GM12864 (cell line): Measurements from ENCODE around the gene PARP4.
A peak's percentile ranks its signal among the peaks of the same experiment; 100 is the strongest.
"Not testable (repeated sequence)": the region's sequence is repeated elsewhere in the genome, so short reads cannot be mapped to it uniquely, and the experiment has no call there.

Source experiments
- DNase-seq: peaks from one replicate; pipeline ENCODE4 v3.0.0-alpha.2; 2011; ENCODE audit warnings: low read depth
- H3K4me3 ChIP-seq: 2 replicates; pipeline ENCODE4 v1.5.1; 2011; ENCODE audit warnings: mild to moderate bottlenecking, low read depth, low read length, control low read depth
- TF ChIP-seq, protein P1 (sequence below): IDR thresholded peaks from 2 replicates; pipeline ENCODE4 v1.5.1; 2011; ENCODE audit warnings: low read depth, mild to moderate bottlenecking, moderate library complexity, low read length, control low read depth, inconsistent platforms; ENCODE audit errors: missing control alignments

Gene PARP4

DNA sequence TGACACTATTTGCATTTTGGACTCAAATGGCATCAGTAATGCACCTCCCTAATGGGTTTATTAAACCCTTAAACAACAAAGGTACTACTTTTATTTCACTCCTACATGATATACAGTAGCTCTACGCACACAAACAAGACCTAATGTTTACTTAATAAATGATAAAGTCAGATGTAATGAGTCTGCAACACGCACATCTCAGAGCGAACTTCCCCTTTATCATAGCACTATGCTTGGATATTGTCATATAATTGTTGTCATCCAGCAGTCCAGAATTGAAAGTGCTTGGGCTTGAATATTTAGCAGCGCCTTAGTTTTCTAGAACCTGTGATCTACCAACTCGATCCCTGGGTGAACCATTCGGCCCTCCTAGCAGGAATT, 772 bp downstream of the PARP4 start:
- TF ChIP-seq, protein P1, sequence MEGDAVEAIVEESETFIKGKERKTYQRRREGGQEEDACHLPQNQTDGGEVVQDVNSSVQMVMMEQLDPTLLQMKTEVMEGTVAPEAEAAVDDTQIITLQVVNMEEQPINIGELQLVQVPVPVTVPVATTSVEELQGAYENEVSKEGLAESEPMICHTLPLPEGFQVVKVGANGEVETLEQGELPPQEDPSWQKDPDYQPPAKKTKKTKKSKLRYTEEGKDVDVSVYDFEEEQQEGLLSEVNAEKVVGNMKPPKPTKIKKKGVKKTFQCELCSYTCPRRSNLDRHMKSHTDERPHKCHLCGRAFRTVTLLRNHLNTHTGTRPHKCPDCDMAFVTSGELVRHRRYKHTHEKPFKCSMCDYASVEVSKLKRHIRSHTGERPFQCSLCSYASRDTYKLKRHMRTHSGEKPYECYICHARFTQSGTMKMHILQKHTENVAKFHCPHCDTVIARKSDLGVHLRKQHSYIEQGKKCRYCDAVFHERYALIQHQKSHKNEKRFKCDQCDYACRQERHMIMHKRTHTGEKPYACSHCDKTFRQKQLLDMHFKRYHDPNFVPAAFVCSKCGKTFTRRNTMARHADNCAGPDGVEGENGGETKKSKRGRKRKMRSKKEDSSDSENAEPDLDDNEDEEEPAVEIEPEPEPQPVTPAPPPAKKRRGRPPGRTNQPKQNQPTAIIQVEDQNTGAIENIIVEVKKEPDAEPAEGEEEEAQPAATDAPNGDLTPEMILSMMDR = no peak
- peak overlapping the region; percentile 98 for H3K4me3 ChIP-seq
- no peak for DNase-seq

DNA sequence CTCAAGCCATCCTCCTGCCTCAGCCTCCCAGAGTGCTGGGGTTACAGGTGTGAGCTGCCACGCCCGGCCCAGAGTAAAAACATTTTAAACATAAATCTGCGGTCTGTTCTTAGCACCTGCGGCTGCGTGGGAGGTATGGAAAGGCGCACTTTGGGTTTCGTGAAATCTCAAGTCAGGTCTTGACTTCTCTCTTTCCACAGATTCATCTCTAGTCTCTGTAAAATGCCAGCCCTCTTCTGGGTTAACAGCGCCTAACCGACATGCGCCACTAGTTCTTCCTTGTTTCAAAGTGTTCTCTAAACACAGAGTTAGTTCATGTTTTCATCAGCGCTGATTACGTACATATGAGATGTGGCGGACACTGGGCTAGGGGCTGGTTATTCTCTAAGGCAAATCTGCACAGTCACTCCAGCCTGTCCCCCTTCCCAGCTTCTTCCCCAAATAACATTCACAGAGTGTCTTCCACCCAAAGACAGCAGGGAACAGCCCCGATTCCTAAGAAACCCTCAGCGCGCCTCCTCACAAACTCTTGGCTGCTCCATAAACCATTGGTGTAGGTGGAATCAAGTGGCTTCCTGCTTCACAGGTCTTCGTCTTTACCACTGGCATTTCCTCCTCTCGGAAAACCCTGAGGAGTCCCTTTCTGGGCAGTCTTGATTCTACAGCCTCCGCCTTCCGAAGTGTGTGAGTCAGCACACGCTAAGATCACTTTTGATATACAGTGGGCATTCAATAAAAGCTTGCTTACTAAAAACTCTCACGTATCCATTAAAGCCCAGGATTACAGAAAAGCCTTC, 1.4 kb downstream of the PARP4 start:
- DNase-seq = peak; percentile 80
- peak overlapping the region; percentile 98 for H3K4me3 ChIP-seq
- TF ChIP-seq, protein P1 = no peak

DNA sequence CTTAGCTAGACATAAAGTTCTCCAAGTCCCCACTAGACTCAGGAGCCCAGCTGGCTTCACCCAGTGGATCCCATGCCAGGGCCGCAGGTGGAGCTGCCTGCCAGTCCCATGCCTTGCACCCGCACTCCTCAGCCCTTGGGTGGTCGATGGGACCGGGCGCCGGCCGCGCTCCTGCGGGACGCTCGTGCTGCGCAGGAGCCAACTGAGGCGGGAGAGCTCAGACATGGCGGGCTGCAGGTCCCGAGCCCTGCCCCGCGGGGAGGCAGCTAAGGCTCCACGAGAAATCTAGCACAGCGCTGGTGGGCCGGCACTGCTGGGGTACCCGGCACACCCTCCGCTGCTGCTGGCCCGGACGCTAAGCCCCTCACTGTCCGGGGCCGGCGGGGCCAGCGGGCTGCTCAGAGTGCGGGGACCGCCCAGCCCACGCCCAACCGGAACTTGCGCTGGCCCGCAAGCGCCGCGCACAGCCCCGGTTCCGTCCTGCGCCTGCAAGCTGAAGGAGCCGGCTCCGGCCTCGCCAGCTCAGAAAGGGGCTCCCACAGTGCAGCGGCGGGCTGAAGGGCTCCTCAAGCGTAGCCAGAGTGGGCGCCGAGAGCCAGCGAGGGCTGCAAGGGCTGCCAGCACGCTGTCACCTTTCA, 5.8 kb downstream of the PARP4 start:
- no peak for DNase-seq
- no peak overlapping the region for H3K4me3 ChIP-seq
- TF ChIP-seq, protein P1 = no peak

DNA sequence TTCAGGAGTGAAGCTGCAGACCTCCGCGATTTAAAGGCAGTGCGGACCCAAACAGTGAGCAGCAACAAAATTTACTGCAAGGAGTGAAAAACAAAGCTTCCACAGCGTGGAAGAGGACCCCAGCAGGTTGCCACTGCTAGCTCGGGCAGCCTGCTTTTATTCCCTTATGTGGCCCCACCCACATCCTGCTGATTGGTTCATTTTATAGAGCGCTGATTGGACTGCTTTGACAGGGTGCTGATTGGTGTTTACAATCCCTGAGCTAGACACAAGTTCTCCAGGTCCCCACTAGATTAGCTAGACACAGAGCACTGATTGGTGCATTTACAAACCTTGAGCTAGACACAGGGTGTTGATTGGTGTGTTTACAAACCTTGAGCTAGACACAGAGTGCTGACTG, 6.3 kb downstream of the PARP4 start:
- H3K4me3 ChIP-seq, DNase-seq: not testable (repeated sequence)

DNA sequence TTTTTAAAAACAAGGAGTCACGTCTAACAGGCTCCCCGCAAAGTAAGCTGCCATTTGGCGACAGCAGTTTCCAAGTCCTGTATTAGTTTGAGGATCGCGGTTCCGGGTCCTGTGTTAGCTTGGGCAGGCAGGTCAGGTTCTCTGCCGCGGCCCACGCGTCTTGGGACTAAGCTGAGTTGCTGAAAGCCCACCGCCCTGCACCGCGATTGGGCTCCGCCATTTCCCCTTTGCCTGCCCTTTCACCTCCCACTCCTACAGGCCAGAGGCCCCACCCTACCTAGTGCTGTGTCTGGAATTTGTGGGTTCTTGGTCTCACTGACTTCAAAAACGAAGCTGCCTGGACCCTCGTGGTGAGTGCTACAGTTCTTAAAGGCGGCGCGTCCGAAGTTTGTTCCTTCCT, 6.8 kb downstream of the PARP4 start:
- no peak overlapping the region for H3K4me3 ChIP-seq
- TF ChIP-seq, protein P1 = no peak
- no peak for DNase-seq

DNA sequence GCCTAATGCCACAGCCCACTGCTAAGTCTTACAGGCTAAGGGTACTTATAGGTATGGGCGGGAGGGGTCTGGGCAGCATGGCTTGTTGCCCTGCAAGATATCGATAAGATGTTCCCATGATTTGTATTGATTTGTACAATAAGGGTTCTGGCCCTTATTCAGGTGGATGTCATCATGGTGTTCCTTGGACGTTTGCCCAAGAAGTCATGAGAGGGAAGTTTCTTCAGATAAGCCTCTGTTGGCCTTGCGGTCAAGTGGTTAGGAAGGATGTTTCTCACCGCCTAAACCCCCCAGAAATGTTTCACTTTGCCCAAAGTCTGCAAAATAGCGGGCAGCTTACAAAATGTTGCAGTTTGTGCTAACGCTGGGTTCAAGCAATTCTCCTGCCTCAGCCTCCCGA, 7.3 kb downstream of the PARP4 start:
- TF ChIP-seq, protein P1 = no peak
- no peak for DNase-seq

DNA sequence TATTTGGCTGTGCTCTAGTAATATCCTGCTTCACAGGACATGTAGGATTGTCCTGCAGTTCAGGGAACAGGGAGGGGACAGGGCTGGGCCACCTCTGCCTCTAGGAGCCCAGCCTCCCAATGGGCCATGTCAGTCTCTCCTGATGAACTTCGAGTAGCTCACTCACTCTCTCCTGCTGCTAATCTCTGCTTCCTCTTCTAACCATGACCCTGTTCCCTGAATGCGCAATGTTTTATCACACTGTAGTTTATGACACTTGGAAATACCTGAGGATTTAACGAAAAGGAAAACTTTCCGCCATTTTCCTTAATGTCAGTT, 9.2 kb downstream of the PARP4 start:
- TF ChIP-seq, protein P1 = no peak
- H3K4me3 ChIP-seq = no peak overlapping the region
- no peak for DNase-seq

More for the DNA sequence above, 7.3 kb downstream of the PARP4 start:
- no peak overlapping the region for H3K4me3 ChIP-seq
